Neural crest cell (in vitro differentiated cells): ENCODE results near the gene KLHL12. TPM values are rescaled to one million over a fixed set of nuclear protein-coding genes. Genes with fewer than 3 reads are reported as not detected.

Source experiments
- DNase-seq: peaks from one replicate; pipeline ENCODE4 v3.0.0; 2021; ENCODE audit warnings: low read depth, mixed read lengths, low spot score
- H3K27ac Mint-ChIP-seq: one replicate; pipeline ENCODE4 v1.8.0; 2021; ENCODE audit warnings: mild to moderate bottlenecking, mixed read lengths; ENCODE audit not compliant: unreplicated experiment
- H3K27me3 Mint-ChIP-seq: 2 replicates; pipeline ENCODE4 v1.8.0; 2021; ENCODE audit warnings: low read depth, mild to moderate bottlenecking, mixed read lengths
- H3K36me3 Mint-ChIP-seq: 2 replicates; pipeline ENCODE4 v1.8.0; 2021; ENCODE audit warnings: low read depth, mild to moderate bottlenecking, mixed read lengths
- H3K4me1 Mint-ChIP-seq: 2 replicates; pipeline ENCODE4 v1.8.0; 2021; ENCODE audit warnings: mixed read lengths
- H3K4me3 Mint-ChIP-seq: one replicate; pipeline ENCODE4 v1.8.0; 2021; ENCODE audit warnings: mild to moderate bottlenecking, mixed read lengths
- H3K9me3 Mint-ChIP-seq: 2 replicates; pipeline ENCODE4 v1.8.0; 2021; ENCODE audit warnings: mixed read lengths
- CTCF ChIP-seq: fragments of 200-600 bp; sonication (generic); conservative IDR thresholded peaks from 2 replicates; pipeline ENCODE4 v1.5.0; 2021; ENCODE audit warnings: antibody characterized with exemption, mild to moderate bottlenecking
- total RNA-seq: library from RNA; stranded (reverse); gene quantifications from 2 replicates; pipeline ENCODE4 v1.2.1, GENCODE V29; 2021

KLHL12 gene
- total RNA-seq, 1 donor from 2014 or later, result 30.6 TPM

- Mint-ChIP-seq H3K27ac (no peak overlapping the region), H3K36me3 (no peaks in the 10 kb centered on the region), H3K9me3 (no peaks in the 10 kb centered on the region), H3K4me3 (peak overlapping the region; percentile 94), H3K4me1 (peaks cover 24% of the 10 kb centered on the region), H3K27me3 (peaks cover 28% of the 10 kb centered on the region)
- TF ChIP-seq CTCF, result no peak
- DNase-seq, result no peak
These were observed 41.3 kb upstream of the KLHL12 start for GRCh38 chr1:202968351-202968750.

- no peak for DNase-seq
- Mint-ChIP-seq H3K27me3 (peaks cover 22% of the 10 kb centered on the region), H3K4me3 (peak overlapping the region; percentile 94), H3K4me1 (peaks cover 24% of the 10 kb centered on the region), H3K27ac (peak overlapping the region; percentile 76), H3K36me3 (no peaks in the 10 kb centered on the region), H3K9me3 (no peaks in the 10 kb centered on the region)
- TF ChIP-seq CTCF, result peak; percentile 14
These were observed 40.7 kb upstream of the KLHL12 start for GRCh38 chr1:202967684-202968281.

DNA sequence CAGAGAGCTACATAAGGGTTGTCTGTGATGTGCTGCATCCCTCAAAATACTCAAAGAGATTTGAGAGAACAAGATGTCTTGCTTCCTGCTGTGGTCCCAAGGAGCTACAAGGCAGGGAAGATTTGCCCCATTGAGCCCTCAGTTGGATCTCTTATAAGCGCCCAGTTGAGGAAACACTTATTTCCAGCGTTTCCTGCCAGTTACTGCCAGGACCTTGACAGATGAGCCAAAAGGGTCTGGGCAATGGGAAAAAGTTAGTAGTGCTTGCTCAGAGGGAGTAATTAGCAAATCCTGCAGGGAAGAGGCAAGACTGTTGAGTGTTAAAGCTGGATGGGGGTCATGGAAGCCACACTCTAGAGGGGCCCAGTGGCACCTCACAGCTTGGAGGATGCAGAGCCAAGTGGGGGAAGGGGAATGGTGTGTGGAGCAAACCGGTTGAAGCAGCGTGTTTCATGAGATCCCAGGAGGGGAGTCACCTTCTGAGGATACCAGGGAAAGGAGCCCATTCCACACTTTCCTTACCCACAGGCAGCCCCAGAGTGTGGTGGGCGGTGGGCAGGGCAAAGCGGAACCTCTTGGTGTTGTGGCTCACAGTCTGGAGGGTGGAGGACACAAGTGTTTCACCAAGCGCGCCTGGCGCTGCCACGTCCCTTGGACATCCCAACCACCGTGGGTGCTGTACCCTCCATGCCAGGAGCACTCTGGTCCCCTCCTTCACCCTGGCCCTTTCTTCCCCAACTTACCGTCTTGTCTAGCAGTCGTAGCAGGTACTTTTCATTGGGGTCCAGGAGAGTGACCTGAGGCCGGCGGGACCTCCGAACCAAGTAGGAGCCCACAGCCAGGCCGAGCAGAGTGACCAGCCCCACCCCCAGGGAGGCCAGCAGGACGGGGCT lies 39.2 kb upstream of the KLHL12 start:
- DNase-seq, result no peak
- TF ChIP-seq CTCF, result no peak
- Mint-ChIP-seq H3K36me3 (no peaks in the 10 kb centered on the region), H3K9me3 (no peaks in the 10 kb centered on the region), H3K27ac (peak overlapping the region; percentile 53), H3K4me1 (peaks cover 24% of the 10 kb centered on the region), H3K27me3 (peaks cover 9% of the 10 kb centered on the region), H3K4me3 (peak overlapping the region; percentile 86)

GRCh38 chr1:202965422-202965821 lies 38.4 kb upstream of the KLHL12 start:
- Mint-ChIP-seq H3K36me3 (no peaks in the 10 kb centered on the region), H3K27me3 (peaks cover 7% of the 10 kb centered on the region), H3K4me3 (peak overlapping the region; percentile 86), H3K27ac (no peak overlapping the region), H3K9me3 (no peaks in the 10 kb centered on the region), H3K4me1 (peaks cover 24% of the 10 kb centered on the region)
- no peak for TF ChIP-seq CTCF
- DNase-seq, result no peak

GRCh38 chr1:202964791-202965410 lies 37.9 kb upstream of the KLHL12 start:
- peaks cover 24% of the 10 kb centered on the region for H3K4me1 Mint-ChIP-seq
- H3K27me3 Mint-ChIP-seq, result peaks cover 4% of the 10 kb centered on the region
- peak overlapping the region; percentile 86 for H3K4me3 Mint-ChIP-seq
- no peak for TF ChIP-seq CTCF
- H3K9me3 Mint-ChIP-seq, result no peaks in the 10 kb centered on the region
- H3K27ac Mint-ChIP-seq, result no peak overlapping the region
- H3K36me3 Mint-ChIP-seq, result no peaks in the 10 kb centered on the region
- DNase-seq, result no peak
